Skeletal muscle tissue (tissue), 4 donors: ENCODE results near the gene APOM. TPM values are rescaled to one million over a fixed set of nuclear protein-coding genes. Genes with fewer than 3 reads are reported as not detected.

Source experiments
- H3K27ac ChIP-seq: one replicate; pipeline ENCODE4 v1.7.0; 2013; ENCODE audit warnings: mild to moderate bottlenecking, low read depth, low read length, inconsistent platforms
- H3K27me3 ChIP-seq, 3 donors: one replicate each; pipeline ENCODE4 v1.7.0; 2013; ENCODE audit warnings: low read length in 3 of 3; ENCODE audit not compliant: control insufficient read depth in 3 of 3, insufficient read depth in 3 of 3
- H3K36me3 ChIP-seq, 3 donors: one replicate each; pipeline ENCODE4 v1.7.0; 2013; ENCODE audit warnings: low read length in 3 of 3; ENCODE audit not compliant: control insufficient read depth in 3 of 3, insufficient read depth in 3 of 3
- H3K4me1 ChIP-seq, 3 donors: one replicate each; pipeline ENCODE4 v1.7.0; 2013; ENCODE audit warnings: low read length in 3 of 3, mild to moderate bottlenecking in 3 of 3; ENCODE audit not compliant: control insufficient read depth in 3 of 3, insufficient read depth in 3 of 3
- H3K4me3 ChIP-seq, 3 donors: one replicate each; pipeline ENCODE4 v1.7.0; 2013; ENCODE audit warnings: low read length in 3 of 3
- H3K9ac ChIP-seq, 3 donors: one replicate each; pipeline ENCODE4 v1.7.0; 2013; ENCODE audit warnings: low read length in 3 of 3, mild to moderate bottlenecking in 3 of 3, moderate library complexity in 2 of 3, low read depth in 1 of 3
- H3K9me3 ChIP-seq, 3 donors: one replicate each; pipeline ENCODE4 v1.7.0; 2013; ENCODE audit warnings: low read length in 3 of 3; ENCODE audit not compliant: control insufficient read depth in 3 of 3
- total RNA-seq: library from RNA; depleted of rRNA; stranded (reverse); fragments of >200 nt; gene quantifications from one replicate; pipeline ENCODE4 v1.2.3, GENCODE V29; 2014
- donor health status: Osteomylitis.

APOM gene
- total RNA-seq, 1 donor from 2014 or later, result 1.0 TPM

GRCh38 chr6:31677955-31678354, 22.3 kb downstream of the APOM start:
- Histone ChIP-seq H3K36me3 (peaks cover 4 to 12% (median 7%) of the 10 kb centered on the region in 3 donors), H3K9me3 (no peaks in the 10 kb centered on the region), H3K9ac (no peak overlapping the region), H3K4me3 (no peak overlapping the region), H3K4me1 (peaks cover 15 to 25% (median 18%) of the 10 kb centered on the region in 3 donors), H3K27ac (no peak overlapping the region), H3K27me3 (no peaks in the 10 kb centered on the region)

DNA sequence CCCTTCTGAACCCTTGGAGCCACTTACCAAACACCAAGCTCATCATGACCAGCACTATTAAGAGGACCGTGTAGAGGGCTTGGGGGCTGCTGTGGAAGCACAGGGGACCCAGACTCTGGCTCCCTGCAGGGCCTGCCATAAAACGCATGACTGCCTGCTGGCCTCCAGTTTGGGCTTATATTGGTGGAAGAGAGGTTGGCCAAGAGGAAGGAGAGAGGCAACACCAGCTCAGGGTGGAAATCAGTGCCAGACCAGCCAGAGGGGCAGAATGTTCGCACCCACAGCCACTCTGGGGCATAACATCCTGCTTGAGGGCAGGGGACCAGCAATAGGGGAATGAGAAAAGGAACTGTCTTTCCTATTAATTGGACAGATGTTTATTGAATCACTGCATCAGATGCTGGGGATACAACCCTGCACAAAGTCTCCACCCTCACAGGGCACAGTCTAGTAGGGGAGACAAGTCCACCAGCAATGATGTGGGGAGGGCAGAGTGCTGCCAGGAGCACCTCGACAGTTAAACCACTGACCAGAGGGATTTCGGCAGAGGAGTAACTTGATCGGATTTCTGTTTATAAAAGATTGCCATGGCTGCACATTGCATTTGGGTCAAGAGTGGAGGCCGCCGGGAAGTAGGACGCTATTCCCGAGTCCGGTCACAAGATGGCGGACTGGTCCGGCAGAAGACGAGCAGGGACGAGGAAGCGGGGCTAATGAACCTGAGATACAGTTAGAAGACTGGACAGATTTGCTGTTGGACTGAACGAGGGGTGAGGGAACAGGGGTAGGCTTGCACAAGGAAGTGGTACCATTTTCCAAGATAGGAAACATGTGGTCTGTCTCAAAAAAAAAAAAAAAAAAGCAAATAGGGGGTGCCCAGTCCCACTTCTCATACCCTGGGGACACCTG, 24.8 kb downstream of the APOM start, which contains the start of gene LY6G5C:
Gene LY6G5C, minus strand, starts transcription at position 842 of the 909 bp plus-strand sequence. Its CDS starts 694 bp downstream, at position 148.
- peaks cover 1 to 6% (median 4%) of the 10 kb centered on the region in 3 donors for H3K36me3 ChIP-seq
- peaks cover 15 to 25% (median 18%) of the 10 kb centered on the region in 3 donors for H3K4me1 ChIP-seq
- H3K9ac ChIP-seq, result peak within 1 kb of the TSS; percentile 74 to 80 (median 78)
- H3K4me3 ChIP-seq, result peak within 1 kb of the TSS; percentile 74 to 81 (median 81)
- H3K27ac ChIP-seq, result peak within 1 kb of the TSS; percentile 59
- H3K27me3 ChIP-seq, result no peaks in the 10 kb centered on the region
- H3K9me3 ChIP-seq, result no peaks in the 10 kb centered on the region

DNA sequence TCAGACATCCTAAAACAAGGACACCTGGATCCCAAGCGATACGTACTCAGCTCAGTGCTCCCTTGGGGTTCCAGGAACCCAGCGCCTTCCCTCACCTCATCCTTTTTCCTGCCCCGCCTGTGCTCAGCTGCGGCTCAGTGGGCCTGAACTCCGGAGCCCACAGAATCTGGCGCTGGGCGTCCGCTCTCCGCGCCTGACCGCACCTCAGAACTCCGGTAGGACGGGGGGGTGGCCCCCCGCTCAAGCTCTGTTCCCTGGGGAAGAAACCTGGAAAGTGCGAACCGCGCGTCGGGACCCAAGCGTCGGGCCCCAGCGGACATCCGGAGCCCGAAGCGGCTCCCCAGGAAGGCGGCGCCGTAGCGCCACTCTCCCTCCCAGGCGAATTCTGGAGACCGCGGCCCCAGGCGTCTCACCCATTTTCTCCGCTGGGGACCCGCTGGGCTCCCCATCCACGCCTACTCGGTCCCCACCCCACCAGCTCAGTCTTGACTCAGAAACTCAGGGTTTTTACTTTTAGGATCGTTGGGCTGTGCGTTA, 25.5 kb downstream of the APOM start:
- Histone ChIP-seq H3K9ac (peak overlapping the region; percentile 74 to 80 (median 78)), H3K36me3 (peaks cover 2 to 11% (median 7%) of the 10 kb centered on the region in 3 donors), H3K27ac (peak overlapping the region; percentile 59)

GRCh38 chr6:31683591-31683990, 27.9 kb downstream of the APOM start:
- Histone ChIP-seq H3K4me3 (no peak overlapping the region), H3K4me1 (peaks cover 15 to 25% (median 18%) of the 10 kb centered on the region in 3 donors), H3K9ac (no peak overlapping the region), H3K27ac (no peak overlapping the region), H3K36me3 (peaks cover 26 to 33% (median 29%) of the 10 kb centered on the region in 3 donors), H3K27me3 (no peaks in the 10 kb centered on the region), H3K9me3 (no peaks in the 10 kb centered on the region)

More for the DNA sequence above, 25.5 kb downstream of the APOM start:
- no peaks in the 10 kb centered on the region for H3K9me3 ChIP-seq
- peaks cover 15 to 25% (median 18%) of the 10 kb centered on the region in 3 donors for H3K4me1 ChIP-seq
- peak overlapping the region; percentile 74 to 81 (median 81) for H3K4me3 ChIP-seq
- no peaks in the 10 kb centered on the region for H3K27me3 ChIP-seq

GRCh38 chr6:31686483-31686882, 30.8 kb downstream of the APOM start:
- H3K27ac ChIP-seq, result no peak overlapping the region
- peaks cover 2 to 4% (median 2%) of the 10 kb centered on the region in 3 donors for H3K4me1 ChIP-seq
- H3K4me3 ChIP-seq, result no peak overlapping the region
- H3K9me3 ChIP-seq, result no peaks in the 10 kb centered on the region
- no peaks in the 10 kb centered on the region for H3K27me3 ChIP-seq
- H3K9ac ChIP-seq, result no peak overlapping the region
- H3K36me3 ChIP-seq, result peaks cover 53 to 62% (median 56%) of the 10 kb centered on the region in 3 donors

GRCh38 chr6:31687321-31687720, 31.6 kb downstream of the APOM start:
- Histone ChIP-seq H3K36me3 (peaks cover 61 to 69% (median 61%) of the 10 kb centered on the region in 3 donors), H3K27ac (no peak overlapping the region), H3K9ac (peak overlapping the region in 1 of 3 donors; percentile 16), H3K4me3 (no peak overlapping the region), H3K9me3 (no peaks in the 10 kb centered on the region), H3K27me3 (no peaks in the 10 kb centered on the region), H3K4me1 (no peaks in the 10 kb centered on the region)

DNA sequence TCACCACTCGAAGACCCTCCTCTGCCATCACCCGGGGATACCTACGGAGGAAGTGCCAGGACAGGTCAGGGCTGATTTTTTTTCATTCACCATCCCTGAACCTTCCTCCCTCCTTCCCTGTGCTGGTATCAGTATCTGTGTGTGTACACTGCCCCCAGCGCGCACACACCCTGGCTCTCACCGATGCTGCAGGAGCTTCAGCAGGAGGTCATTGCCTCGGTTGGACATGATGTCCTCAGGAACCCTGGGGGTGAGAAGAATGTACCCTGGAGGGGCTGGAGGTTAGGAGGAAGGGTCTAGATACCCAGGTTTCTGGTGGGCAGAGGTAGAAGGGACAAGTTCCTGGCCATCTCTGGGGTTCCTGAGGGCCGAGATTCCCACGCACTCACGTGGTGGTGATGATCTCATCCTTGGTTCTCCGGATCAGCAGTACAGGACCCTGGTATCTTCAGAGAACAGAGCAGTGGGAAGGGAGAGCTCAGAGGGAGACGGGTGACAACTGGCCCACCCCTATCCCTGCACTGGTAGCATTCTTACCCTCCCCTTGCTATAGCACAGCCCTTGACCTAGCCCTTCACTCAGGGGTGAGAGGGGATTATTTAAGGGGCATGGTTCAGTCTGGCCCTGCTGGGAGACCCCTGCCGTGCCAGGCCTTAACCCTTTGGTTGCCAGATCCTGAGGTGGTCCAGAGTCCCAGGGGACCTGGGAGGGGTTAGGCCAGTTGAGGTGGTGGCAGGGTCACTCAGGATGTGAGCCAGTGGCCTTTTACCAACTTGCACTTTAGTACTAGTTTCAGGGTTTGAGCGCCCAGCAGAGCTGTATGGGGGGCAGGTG, 32.4 kb downstream of the APOM start:
- H3K27ac ChIP-seq, result no peak overlapping the region
- peaks cover 67 to 77% (median 69%) of the 10 kb centered on the region in 3 donors for H3K36me3 ChIP-seq
- no peaks in the 10 kb centered on the region for H3K9me3 ChIP-seq
- H3K27me3 ChIP-seq, result no peaks in the 10 kb centered on the region
- H3K4me3 ChIP-seq, result no peak overlapping the region
- H3K9ac ChIP-seq, result peak overlapping the region in 1 of 3 donors; percentile 16
- H3K4me1 ChIP-seq, result no peaks in the 10 kb centered on the region

DNA sequence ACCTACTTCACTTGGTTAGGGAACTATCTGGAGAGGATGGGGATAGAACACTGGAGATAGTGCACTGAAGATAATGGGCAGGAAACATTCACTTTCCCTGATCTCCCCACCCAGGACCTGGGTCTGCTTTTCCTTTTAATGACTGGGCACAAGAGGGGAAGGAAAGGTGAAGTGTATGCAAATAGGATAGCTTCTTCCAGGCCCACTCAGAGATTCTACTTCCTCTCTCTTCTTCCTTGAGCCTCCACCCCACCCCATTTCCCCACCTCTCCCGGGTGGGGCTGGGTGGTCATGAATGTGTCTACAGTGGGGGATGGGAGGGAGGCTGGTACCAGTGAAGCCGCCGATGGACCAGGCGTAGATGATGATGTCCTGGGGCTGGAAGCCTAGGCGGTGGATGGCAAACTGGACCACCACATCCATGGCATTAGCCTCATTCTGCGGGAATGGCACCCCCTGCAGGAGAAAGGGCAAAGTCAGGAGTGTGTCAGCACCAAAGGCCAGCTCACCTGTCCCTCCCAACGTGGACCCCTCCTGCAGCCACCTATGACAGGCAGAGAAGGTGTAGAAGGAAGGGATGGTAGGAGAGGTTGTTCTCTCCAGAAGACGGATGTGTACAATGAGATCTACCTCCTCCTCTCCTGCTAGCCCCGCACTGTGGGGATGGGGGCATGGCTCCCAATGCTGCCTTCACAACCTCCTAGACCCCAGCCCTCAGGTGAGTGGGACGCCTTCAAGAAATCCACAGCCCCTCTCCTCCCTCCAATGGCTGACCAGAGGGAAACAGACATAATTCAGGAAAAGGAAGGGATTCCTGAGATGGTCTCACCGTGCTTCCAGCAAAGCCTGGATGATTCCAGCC, 33.8 kb downstream of the APOM start:
- no peaks in the 10 kb centered on the region for H3K27me3 ChIP-seq
- no peak overlapping the region for H3K27ac ChIP-seq
- no peaks in the 10 kb centered on the region for H3K9me3 ChIP-seq
- no peaks in the 10 kb centered on the region for H3K4me1 ChIP-seq
- H3K9ac ChIP-seq, result no peak overlapping the region
- H3K36me3 ChIP-seq, result peaks cover 76 to 90% (median 78%) of the 10 kb centered on the region in 3 donors
- H3K4me3 ChIP-seq, result no peak overlapping the region
